Colonic mucosa (tissue), 4 donors: ENCODE data around the gene COL18A1. TPM values are rescaled to one million over a fixed set of nuclear protein-coding genes. Genes with fewer than 3 reads are reported as not detected.

Experiments
- DNase-seq: peaks from one replicate; pipeline ENCODE4 v3.0.0-alpha.2; 2020
- H3K27ac ChIP-seq: fragments of 200-600 bp; one replicate; pipeline ENCODE4 v1.8.0; 2021
- H3K27me3 ChIP-seq: fragments of 200-600 bp; one replicate; pipeline ENCODE4 v1.8.0; 2021
- H3K36me3 ChIP-seq: fragments of 200-600 bp; one replicate; pipeline ENCODE4 v1.8.0; 2021
- H3K4me1 ChIP-seq: fragments of 200-600 bp; one replicate; pipeline ENCODE4 v1.8.0; 2021; ENCODE audit warnings: mild to moderate bottlenecking
- H3K4me3 ChIP-seq: fragments of 200-600 bp; one replicate; pipeline ENCODE4 v1.8.0; 2021
- H3K9ac ChIP-seq, 2 donors: one replicate each; pipeline ENCODE4 v1.7.0; 2013; ENCODE audit warnings: control low read depth in 2 of 2, low read depth in 2 of 2, low read length in 2 of 2
- H3K9me3 ChIP-seq: fragments of 200-600 bp; one replicate; pipeline ENCODE4 v1.8.0; 2021
- CTCF ChIP-seq: fragments of 200-600 bp; IDR thresholded peaks from one replicate; pipeline ENCODE4 v1.8.0; 2022; ENCODE audit warnings: antibody characterized with exemption, mild to moderate bottlenecking
- intact Hi-C: fragments of 100-400 bp; cut with DNase I; formaldehyde crosslinking; loops from one replicate; pipeline ENCODE4 v1.14.1; 2022
- total RNA-seq, 2 donors: library from RNA; stranded (reverse); fragmentation: NEBNext Ultra II Directional in 1 of 2; extraction: Animal tissue kit (Norgen Biotek cat#: 25700) in 1 of 2; gene quantifications; one replicate each; pipeline ENCODE4 v1.2.1, GENCODE V29; 2021
- donor health status: healthy.
- donor health status: DM: no; HTN: no; CAD: no.
- donor health status: DM: no; HTN: no; CAD: no.

Gene COL18A1
- total RNA-seq, 2 donors from 2014 or later = 8.4 to 22.3 TPM

GRCh38 chr21:45391743-45392572 is 13.0 kb upstream of the COL18A1 start:
- no peak for TF ChIP-seq CTCF
- no peaks in the 10 kb centered on the region for H3K27me3 ChIP-seq
- H3K36me3 ChIP-seq = no peaks in the 10 kb centered on the region
- H3K9ac ChIP-seq = no peak overlapping the region
- H3K9me3 ChIP-seq = no peaks in the 10 kb centered on the region
- DNase-seq = no peak
- H3K27ac ChIP-seq = no peak overlapping the region
- intact Hi-C loops = no loop called here
- H3K4me3 ChIP-seq = no peak overlapping the region
- no peaks in the 10 kb centered on the region for H3K4me1 ChIP-seq

- no peak for DNase-seq
- TF ChIP-seq CTCF = no peak
- H3K9me3 ChIP-seq = no peaks in the 10 kb centered on the region
- no peaks in the 10 kb centered on the region for H3K4me1 ChIP-seq
- H3K4me3 ChIP-seq = no peak overlapping the region
- H3K36me3 ChIP-seq = no peaks in the 10 kb centered on the region
- no peak overlapping the region for H3K27ac ChIP-seq
- H3K27me3 ChIP-seq = no peaks in the 10 kb centered on the region
- no peak overlapping the region for H3K9ac ChIP-seq
- intact Hi-C loops = no loop called here
Measured at GRCh38 chr21:45392573-45392971, 12.4 kb upstream of the COL18A1 start.

- DNase-seq = no peak
Measured at GRCh38 chr21:45393021-45393420, 11.9 kb upstream of the COL18A1 start.

GRCh38 chr21:45393833-45394638 is 10.9 kb upstream of the COL18A1 start:
- no peak for DNase-seq
- Histone ChIP-seq H3K9ac (no peak overlapping the region), H3K9me3 (no peaks in the 10 kb centered on the region), H3K27me3 (no peaks in the 10 kb centered on the region), H3K36me3 (no peaks in the 10 kb centered on the region), H3K4me1 (no peaks in the 10 kb centered on the region), H3K4me3 (no peak overlapping the region), H3K27ac (no peak overlapping the region)
- TF ChIP-seq CTCF = no peak
- intact Hi-C loops = no loop called here

More at GRCh38 chr21:45393021-45393420, 11.9 kb upstream of the COL18A1 start:
- Histone ChIP-seq H3K4me1 (no peaks in the 10 kb centered on the region), H3K27me3 (no peaks in the 10 kb centered on the region), H3K36me3 (no peaks in the 10 kb centered on the region), H3K4me3 (no peak overlapping the region), H3K27ac (no peak overlapping the region), H3K9ac (no peak overlapping the region), H3K9me3 (no peaks in the 10 kb centered on the region)
- intact Hi-C loops = no loop called here
- TF ChIP-seq CTCF = no peak

- Histone ChIP-seq H3K4me3 (no peak overlapping the region), H3K9ac (no peak overlapping the region), H3K27me3 (no peaks in the 10 kb centered on the region), H3K9me3 (no peaks in the 10 kb centered on the region), H3K36me3 (no peaks in the 10 kb centered on the region), H3K4me1 (no peaks in the 10 kb centered on the region), H3K27ac (no peak overlapping the region)
- intact Hi-C loops = no loop called here
- no peak for TF ChIP-seq CTCF
- DNase-seq = no peak
Measured at GRCh38 chr21:45396620-45396995, 8.4 kb upstream of the COL18A1 start.
